HepG2 (cell line): ENCODE data around the gene ENPP7. TPM values are rescaled to one million over a fixed set of nuclear protein-coding genes. Genes with fewer than 3 reads are reported as not detected.
A peak's percentile ranks its signal among the peaks of the same experiment; 100 is the strongest.

Experiments used
- RBFOX2 ChIP-seq: fragments of 200-400 bp; formaldehyde crosslinking; IDR thresholded peaks from 2 replicates; pipeline ENCODE4 v1.6.1; 2017; ENCODE audit warnings: low read depth, mild to moderate bottlenecking, low read length
- STAT6 ChIP-seq: sonication (generic); formaldehyde crosslinking; IDR thresholded peaks from 2 replicates; pipeline ENCODE4 v1.4.0; 2020; ENCODE audit warnings: missing genetic modification reagents, mild to moderate bottlenecking, borderline replicate concordance
- ZBTB40 ChIP-seq, 2 experiments: fragments of 450-650 bp in 1 of 2; sonication (generic) in 1 of 2; formaldehyde crosslinking in 1 of 2; IDR thresholded peaks; 2 replicates each; pipeline versions ENCODE4 v1.6.1 to v1.8.0; 2016 to 2022; ENCODE audit warnings: antibody characterized with exemption in 1 of 2, mild to moderate bottlenecking in 1 of 2, missing genetic modification reagents in 1 of 2
- polyA plus RNA-seq, 8 experiments: library from polyadenylated mRNA; depleted of rRNA in 3 of 8; stranded (reverse) in 7 of 8; unstranded in 1 of 8; fragments of >200 nt; fragmentation: Illumina TruSeq in 4 of 8; extraction: Trizol in 4 of 8; gene quantifications; 2 replicates each; pipeline versions ENCODE4 v1.2.1 to v1.2.3, GENCODE V29; 2011 to 2016; ENCODE audit warnings: low read depth in 4 of 8, missing spikeins in 1 of 8, mixed read lengths in 1 of 8; ENCODE audit not compliant: insufficient read depth in 1 of 8
- total RNA-seq, 5 experiments: library from RNA; depleted of rRNA; stranded (reverse); fragments of >200 nt; fragmentation: Illumina TruSeq; extraction: Trizol; gene quantifications; 2 replicates each; pipeline ENCODE4 v1.2.3, GENCODE V29; 2016; ENCODE audit warnings: low read depth in 1 of 5

ENPP7 gene
- total and polyA plus RNA-seq, 2 of the 13 experiments (the other 11 are each of a cell fraction or from before 2014, with no cell fraction given), result 1.1 to 2.2 TPM

GRCh38 chr17:79781736-79782575 lies 51.2 kb downstream of the ENPP7 start (continued):
- TF ChIP-seq STAT6 (CRISPR knock-in tag) (no peak), ZBTB40 (IDR thresholded peaks at IDR 0.05) (no peak), ZBTB40 (CRISPR knock-in tag; IDR thresholded peaks at IDR 0.05) (no peak), RBFOX2 (0 out of 2 replicates have a peak, but pooled peaks have one; percentile 24)
